Nucleus accumbens (tissue), 56 donors: ENCODE data around the gene LPAR1.

Experiments
- DNase-seq, 56 donors: peaks; one replicate each; lab custom pipeline; 2025; lab: John Stamatoyannopoulos, UW

LPAR1 gene

DNA sequence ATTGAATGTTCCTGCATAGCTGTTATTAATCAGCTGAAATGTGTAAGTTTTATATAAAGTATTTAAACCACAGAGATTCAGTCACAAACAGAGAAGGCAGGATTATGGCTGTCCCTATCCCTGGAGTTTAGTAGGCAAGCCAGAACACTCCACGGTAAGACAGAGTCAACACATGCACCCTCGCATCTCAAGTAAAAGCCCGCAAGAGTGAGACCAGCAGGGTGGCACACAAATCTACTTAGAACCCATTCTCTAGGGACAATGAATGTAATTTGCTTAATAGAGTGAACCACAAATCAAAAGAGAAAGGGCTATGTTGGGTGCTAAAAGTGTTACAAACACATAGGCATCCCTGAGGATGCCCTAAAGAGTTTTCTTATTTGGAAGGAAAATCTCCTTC, 35.1 kb downstream of the LPAR1 start:
- DNase-seq: no peak

DNA sequence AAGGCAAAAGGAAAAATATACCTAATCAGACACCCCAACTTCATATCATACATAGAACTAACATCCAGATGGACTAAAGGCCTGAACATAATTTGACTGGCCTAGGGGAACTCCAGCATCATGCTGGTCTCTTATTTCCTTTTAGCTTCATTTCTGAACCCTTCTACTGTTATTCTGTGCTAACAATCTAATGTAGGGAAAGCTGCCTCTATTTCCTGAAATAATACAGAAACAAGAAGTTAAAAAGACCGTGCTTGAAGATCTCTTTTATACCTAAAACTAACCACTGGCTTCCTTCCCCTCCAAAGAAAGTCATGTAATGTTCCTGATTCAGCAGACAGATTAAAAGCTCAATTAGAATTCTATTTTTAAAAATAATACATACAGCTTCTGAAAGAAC, 36.7 kb downstream of the LPAR1 start:
- DNase-seq: no peak

DNA sequence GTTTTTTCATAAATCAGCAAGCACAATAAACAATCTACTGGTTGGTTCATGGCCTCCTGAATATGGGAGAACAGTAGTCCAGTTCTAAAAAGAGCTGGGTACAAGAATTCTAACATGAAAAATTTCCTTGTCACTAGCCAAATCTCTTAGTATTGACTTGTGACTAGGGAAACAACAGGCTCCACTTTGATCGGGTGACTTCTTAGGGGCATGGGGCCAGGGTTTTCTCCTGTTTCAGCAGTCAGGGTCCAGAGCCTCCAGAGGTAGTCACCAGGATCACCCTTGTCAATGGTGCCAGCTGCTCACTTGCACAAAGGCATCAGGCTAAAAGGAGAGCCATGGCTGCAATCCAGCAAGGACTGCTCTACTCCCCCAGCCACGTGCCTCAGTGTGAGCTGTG, 38.1 kb downstream of the LPAR1 start:
- peak in 26 of 56 donors; percentile 1 to 63 (median 25) for DNase-seq

DNA sequence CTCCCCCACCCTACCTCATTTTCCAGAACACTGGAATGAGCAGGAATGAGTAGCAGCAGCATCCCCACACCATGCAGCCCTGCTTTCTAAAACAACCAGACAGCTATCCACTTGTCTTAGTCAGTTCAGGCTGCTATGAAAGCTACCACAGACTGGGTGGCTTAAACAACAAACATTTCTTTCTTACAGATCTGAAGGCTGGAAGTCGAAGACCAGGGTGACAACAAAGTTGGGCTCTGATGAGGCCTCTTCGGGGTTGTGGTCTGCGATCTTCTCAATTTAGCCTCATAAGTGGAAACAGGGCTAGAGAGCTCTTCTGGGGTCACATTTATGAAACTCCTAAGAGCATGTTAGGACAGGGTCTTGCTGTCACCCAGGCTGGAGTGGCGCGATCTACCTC, 38.9 kb downstream of the LPAR1 start:
- peak in 6 of 56 donors; percentile 3 to 39 (median 21) for DNase-seq

DNA sequence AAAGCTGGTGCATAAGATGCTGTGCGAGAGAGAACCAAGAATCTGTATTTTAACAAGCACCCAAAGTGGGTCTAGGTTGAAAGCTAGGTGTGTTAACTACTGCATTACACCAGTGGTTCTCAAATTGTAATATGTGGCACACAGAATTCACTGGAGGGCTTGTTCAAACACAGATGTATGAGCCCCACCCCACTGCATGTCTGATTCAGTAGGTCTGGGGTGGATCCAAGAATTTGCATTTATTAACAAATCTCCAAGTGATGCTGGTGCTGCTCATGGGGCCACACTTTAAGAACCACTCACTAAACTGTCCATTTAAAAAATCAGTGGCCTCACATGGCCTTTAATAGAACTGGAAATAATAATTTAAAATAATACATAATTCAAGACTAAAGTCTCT, 40.4 kb downstream of the LPAR1 start:
- no peak for DNase-seq

DNA sequence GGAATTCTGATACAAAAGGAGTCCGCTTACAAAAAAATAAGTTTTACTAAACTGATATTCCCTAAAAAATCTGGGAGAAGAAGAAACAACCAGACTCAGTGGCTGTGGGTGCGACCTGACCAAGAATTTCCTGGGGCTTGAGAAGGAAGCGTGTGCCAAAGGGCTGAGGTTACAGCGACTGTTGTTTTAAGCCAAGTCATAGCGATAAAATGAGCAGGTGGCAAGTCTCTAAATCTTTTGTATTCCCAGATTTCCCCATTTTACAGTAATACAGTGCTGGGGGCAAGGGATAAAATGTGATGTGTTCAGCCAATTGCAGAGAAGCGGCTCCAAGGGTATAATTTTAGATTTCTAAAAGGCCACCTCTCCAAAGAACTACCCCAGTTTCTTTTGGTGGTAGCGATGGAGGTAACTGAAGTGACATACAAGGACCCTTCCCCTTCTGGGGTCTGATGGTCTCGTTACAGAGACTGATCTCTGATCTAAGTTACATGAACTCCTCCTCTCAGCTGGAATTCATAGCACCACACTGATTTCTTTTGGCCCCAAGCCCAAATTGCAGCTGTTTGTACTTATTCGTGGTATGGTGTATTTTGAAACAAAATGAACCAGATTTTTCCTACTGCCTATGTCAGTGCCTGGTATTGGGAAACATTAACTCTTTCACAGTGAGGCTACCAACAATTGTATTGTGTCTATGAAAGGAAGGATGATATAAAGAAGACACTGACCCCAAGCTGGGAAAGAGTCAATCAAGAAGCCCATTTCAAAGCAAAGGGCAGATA, 41.6 kb downstream of the LPAR1 start:
- DNase-seq: peak in 2 of 56 donors; percentile 1 to 21

DNA sequence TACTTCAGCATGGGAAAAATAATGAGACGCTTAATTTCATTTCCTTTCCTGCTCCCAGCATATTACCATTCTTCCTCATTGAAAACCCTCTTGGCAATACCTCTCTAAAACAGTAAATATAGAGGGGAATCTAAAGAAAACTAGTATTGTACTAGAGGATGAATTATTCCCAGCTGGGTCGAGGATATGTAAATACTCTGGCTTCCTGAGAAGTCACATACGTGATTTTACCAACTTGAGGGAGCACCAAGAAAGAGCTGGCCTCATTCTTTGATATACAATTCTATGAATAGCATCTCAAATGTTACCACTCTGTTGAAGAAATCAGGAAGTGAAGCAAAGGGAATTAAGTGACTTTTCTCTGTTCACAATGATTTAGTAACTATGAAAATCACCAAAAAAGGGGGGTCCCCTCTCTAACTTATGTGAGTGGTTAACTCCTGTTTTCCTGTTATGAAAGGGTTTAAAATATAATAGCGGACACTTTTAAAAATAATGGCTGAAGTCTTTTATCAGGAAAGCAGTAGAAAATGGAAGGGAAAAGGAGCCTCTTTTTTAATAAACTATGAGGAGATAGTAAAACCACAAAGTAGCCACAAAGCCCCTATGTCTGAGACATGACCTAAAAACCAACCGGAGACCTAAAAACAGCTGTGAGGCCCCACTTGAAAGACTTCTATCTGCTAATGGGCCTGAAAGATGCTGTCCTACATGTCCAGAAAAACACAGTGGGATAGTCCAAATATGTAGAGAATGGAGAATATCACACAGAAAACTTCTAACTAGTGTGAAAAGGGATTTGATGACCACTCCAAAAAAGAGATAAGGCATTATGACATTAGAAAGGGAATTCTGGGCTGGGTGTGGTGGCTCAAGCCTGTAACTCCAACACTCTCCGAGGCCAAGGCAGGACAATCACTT, 42.6 kb downstream of the LPAR1 start:
- no peak for DNase-seq

DNA sequence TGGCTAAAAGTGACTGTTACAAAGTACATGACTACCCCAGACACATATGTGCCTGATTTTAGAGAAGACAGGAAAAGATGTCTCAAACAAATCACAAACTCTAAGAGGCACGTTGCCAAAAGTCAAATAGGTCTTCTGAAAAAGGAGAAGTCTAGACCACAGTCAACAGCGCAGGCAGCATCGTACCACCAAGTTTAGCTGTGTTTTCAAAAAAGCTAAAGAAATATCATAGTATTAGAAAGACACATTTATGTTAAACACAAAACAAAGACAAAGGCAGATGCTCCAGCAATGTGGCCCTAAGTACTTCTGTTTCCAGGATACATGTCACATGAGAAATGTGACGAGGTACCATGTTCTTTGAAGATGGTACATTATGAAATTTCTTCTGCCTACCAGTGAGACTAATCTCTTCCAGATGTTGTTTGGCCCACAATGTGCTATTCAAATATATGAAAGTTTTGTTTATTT, 43.5 kb downstream of the LPAR1 start:
- DNase-seq: peak in 1 of 56 donors; percentile 20

DNA sequence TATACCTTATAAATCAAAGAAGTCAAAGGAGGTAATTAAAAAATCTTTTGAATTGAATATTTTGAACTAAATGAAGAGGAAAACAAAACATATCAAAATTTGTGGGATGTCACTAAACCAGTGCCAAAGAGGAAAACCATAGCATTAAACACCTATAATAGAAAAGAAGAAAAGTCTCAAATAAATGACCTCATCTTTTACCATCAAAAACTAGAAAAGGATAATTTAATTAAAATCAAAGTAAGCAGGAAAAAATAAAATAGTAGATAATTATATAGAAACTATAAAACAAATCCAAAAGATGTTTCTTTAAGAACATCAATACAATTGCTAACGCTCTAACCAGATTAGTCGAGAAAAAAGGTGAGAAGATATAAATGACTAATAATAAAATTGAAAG, 47.8 kb downstream of the LPAR1 start:
- no peak for DNase-seq

DNA sequence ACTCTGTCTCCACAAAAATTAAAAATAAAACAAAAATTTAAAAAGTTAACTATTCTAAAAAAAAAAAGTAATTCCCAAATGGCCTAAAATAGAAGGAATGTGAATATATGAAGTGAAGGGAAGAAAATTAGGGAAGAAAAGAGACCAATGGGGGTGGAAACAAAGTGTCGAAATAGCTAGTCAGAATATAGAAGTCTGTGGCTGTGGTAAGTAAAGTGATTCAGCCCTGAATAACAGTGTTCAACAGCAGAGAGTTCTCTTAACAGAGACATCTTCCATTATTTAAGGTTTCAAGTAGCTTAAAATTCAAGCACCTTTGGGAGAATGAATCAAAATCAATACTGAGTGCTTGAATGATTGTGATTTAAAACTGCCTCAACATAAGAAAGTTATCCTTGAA, 51.7 kb downstream of the LPAR1 start:
- no peak for DNase-seq

DNA sequence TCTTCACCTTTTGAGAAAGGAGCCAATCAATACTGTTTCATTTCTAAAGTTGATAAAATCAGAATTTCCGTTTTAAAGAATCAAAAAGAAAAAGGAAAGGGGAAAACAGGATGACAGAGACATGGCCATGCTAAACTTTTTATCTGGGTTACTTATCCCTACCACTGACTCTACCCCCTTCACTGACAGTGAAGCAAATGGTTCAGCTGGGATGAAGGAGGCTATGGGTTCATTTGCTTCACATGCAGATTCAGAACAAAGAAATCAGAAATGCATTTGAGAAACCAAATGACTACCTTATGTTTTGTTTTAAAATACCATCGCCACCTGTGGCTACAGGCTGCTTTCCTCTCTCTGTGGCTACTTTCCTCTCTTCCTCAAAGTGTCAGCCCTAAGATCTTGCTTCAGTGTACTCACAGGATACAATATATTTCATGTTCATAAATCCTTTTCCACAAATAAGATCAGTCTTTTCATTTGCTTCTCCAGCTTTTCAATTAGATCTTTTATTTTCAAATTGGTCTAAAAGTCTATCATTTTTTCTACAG, 53.3 kb downstream of the LPAR1 start:
- DNase-seq: no peak

DNA sequence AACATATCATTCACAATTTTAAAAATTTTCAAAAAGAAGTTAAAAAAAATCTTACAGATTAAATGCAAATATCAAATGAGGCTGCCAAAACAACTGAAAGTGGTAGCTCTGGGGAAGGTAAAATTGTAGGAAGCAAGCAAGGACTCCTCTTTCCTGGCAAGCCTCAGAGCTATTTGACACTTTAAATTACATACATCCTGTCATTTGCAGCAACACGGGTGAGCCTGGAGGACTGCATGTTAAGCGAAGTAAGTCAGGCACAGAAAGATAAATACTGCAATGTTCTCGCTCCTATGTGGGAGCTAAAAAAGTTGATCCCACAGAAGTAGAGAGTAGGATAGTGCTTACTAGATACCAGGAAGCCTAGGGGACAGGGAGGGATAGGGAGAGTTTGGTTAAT, 58.0 kb downstream of the LPAR1 start:
- DNase-seq: no peak

DNA sequence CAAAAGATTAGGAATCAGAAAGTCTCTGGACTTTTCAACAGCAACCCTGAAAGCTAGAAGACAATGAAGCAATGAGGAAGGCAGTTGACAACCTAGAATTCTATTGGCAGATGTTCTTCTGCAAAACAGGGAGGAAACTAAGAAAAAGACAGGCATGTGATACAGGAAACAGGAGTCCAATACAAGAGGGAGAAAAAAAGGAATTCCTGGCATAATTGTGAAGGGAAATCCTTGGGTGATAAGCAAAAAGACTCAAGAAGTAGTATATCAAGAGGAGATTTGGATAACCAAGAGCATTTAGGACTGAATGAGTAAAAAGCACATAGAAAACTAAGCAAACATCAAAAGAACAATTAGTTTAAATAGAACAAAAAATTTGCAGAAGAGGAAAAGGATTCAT, 58.6 kb downstream of the LPAR1 start:
- DNase-seq: no peak

DNA sequence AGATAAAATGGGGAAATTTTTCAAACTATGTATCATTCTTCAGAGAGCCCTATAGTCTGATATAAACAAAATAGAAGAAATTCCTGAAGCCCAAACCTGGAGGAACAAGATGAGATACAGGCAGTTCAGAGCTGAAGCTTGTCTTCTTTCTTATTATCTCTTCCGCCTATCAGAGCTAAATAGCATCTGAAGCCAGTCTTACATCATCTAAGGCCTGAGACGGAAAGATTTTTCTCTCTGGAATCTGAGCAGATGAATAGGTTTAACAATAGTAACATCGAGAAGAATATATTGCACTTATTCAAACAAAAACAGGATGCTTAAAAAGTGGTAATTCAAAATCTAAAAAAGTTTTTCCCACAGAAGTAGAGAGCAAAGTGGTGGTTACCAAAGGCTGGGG, 59.8 kb downstream of the LPAR1 start:
- DNase-seq: no peak

DNA sequence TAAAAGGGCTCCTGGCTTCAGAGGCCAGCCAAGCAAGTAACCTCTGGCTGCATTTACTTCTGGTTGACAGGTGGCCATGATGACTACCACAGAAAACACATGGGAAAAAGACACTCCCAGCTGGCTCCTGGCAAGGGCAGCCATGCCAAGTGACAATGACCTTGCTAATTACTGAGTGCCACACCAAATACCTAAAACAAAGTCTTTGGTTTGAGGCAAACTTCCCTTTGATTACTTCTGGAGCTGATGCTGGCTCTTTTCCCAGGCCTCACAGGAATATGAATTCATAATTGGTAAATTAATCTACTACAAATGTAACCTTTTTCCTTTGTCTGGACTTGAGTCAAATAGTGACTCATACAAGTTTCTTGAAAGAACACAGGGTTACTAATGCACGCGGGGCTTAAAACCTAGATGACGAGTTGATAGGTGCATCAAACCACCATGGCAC, 61.0 kb downstream of the LPAR1 start:
- DNase-seq: no peak

DNA sequence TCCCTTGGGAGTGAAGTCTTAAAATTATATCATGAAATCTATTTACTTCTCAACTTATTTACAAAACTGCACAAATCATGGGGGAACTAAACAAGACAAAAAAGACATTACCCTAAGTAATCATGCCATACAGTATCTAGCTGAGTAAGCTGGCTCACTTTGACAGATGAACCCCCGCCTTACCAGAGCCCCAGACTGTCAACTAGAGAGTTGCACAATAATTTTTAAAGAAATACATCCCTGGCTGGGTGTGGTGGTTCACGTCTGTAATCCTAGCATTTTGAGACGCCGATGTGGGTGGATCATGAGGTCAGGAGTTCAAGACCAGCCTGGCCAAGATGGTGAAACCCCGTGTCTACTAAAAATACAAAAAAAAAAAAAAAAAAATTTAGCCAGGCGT, 62.3 kb downstream of the LPAR1 start:
- DNase-seq: no peak

DNA sequence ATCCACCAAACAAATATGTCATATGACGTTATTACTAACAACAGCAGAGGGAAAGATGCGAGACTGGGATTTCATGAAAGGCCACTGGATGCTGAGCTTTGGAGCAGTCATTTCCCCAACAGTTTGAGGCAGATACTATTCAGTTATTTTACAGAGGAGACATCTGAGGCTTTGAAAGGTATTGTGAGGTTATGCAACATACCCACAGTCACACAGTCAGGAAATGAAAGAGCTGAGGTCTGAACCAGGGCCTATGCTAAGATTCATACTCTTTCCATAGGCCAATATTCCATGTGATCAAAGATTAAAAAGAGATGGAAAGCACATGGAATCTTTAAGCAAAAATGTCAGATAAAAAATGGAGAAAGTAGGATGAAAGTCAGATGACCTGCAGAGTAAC, 63.0 kb downstream of the LPAR1 start:
- DNase-seq: no peak

DNA sequence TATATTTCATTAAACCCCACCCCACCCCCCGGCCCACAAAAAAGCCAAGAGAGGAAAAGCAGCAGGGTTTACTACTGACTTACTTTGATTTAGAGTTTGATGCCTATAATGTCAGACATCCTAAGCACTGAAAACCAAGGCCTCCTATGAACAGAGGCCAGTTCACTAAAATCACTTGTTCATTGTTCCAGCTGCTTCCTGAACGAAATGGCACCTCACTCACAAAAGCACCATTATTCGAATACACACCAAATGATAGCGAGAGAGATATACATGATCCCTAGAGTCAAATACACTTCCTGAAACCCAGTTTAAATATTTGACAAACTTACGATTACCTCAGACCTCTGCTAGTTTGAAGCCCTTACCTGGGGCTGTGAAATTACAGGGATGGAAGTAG, 66.6 kb downstream of the LPAR1 start:
- DNase-seq: no peak

DNA sequence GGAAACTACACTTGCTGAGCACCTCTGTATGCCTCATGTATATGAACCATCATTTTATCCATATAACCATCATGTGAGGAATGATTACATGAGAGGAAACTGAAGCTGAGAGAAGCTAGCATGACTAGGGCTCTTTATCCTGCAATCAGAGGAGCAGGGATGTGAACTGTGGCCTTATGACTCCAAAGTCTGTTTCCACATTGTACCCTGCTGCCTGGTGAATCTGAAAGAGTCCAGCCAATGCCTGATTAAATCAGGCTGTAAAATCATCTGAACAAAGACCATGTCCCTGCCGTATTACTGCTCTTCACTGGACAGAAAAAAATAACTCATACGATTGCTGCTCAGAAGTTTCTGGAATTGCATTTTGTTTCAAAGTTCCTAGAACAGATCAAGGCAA, 67.0 kb downstream of the LPAR1 start:
- DNase-seq: no peak

DNA sequence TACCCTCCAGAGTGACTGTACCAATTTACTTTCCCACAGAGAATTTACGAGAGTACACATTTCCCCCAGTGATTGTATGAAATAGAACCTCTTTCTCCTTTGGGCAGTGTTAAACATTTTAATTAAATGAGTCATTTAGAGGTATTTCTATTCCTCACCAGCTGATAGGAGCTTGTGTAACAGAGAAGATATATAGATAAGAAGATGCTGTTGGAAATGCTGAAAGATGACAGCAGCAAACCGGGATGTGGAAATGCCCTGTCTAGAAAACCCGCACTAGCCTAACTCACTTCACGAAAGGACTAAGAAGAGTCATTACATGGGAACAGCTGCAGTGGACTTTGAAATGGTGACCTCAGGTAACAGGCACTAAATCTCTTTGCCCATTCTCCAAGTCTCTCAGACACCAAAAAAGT, 68.3 kb downstream of the LPAR1 start:
- no peak for DNase-seq

DNA sequence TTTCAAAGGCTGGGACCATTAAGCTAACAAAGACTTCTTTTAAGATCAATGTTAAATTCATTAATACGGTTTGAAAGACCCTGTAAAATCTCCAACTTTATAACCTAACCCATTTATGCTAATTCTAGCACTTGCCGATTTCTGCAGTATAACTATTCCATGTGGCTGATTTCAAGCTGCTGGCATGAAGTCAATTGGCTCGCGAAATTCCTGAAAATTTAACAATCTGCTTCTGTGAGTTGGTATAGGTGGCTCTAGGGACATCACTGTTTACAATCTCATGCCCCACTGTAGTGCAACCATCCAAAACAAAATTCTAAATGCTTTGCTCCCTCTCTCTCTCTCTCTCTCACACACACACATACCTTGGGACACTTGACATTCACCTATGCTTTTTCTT, 70.2 kb downstream of the LPAR1 start:
- DNase-seq: no peak
